ENCODE results near the gene MCM5. TPM values are rescaled to one million over a fixed set of nuclear protein-coding genes. Genes with fewer than 3 reads are reported as not detected.
"Not testable (repeated sequence)": the region's sequence is repeated elsewhere in the genome, so short reads cannot be mapped to it uniquely, and the experiment has no call there.

Gene MCM5
- polyA plus RNA-seq, 3 donors, result 23.4 to 39.8 (median 25.5) TPM

- Mint-ChIP-seq H3K27ac (no peak overlapping the region), H3K9me3 (peaks cover 6 to 15% (median 12%) of the 10 kb centered on the region in 7 donors), H3K4me3 (no peak overlapping the region), H3K27me3 (ENCODE audit: low read depth in 3 of 3) (peaks cover 14 to 19% (median 14%) of the 10 kb centered on the region in 3 donors), H3K36me3 (peaks cover 0 to 8% of the 10 kb centered on the region in 2 donors), H3K4me1 (peaks cover 2% of the 10 kb centered on the region)
- Histone ChIP-seq H3K9ac (ENCODE audit: insufficient read depth, low read length, poor library complexity, severe bottlenecking) (no peak overlapping the region), H3K27me3 (ENCODE audit: control insufficient read depth in 2 of 2, insufficient read depth in 2 of 2, low read length in 2 of 2) (no peaks in the 10 kb centered on the region), H3K4me3 (replicated peaks in 1 of 3; ENCODE audit: low read depth in 2 of 3, low read length in 3 of 3) (no peak overlapping the region), H3K36me3 (replicated peaks in 1 of 2; ENCODE audit: control insufficient read depth in 1 of 2, insufficient read depth in 2 of 2, low read length in 2 of 2) (no peaks in the 10 kb centered on the region), H3K4me1 (ENCODE audit: control insufficient read depth in 1 of 2, insufficient read depth in 2 of 2, low read length in 2 of 2) (no peaks in the 10 kb centered on the region), H2AFZ (ENCODE audit: insufficient read depth, low read depth, low read length, poor library complexity, severe bottlenecking) (no peak overlapping the region), H4K20me1 (ENCODE audit: insufficient read depth, low read length) (no peaks in the 10 kb centered on the region), H3K4me2 (replicated peaks; ENCODE audit: extremely low read depth, low read length, poor library complexity, severe bottlenecking) (no peak overlapping the region), H3K27ac (ENCODE audit: low read depth in 1 of 2, low read length in 2 of 2) (no peak overlapping the region), H3K9me3 (replicated peaks in 1 of 2; ENCODE audit: control insufficient read depth in 1 of 2, insufficient read depth in 1 of 2, low read length in 2 of 2) (peaks cover 0 to 14% of the 10 kb centered on the region in 2 donors), H3K79me2 (ENCODE audit: insufficient read depth, low read length) (no peaks in the 10 kb centered on the region)
- intact Hi-C loops (cut with micrococcal nuclease), result no loop called here
- 100% methylated on average over 4 of the region's 6 CpGs for WGBS (ENCODE audit: insufficient coverage)
- TF ChIP-seq, protein P1, sequence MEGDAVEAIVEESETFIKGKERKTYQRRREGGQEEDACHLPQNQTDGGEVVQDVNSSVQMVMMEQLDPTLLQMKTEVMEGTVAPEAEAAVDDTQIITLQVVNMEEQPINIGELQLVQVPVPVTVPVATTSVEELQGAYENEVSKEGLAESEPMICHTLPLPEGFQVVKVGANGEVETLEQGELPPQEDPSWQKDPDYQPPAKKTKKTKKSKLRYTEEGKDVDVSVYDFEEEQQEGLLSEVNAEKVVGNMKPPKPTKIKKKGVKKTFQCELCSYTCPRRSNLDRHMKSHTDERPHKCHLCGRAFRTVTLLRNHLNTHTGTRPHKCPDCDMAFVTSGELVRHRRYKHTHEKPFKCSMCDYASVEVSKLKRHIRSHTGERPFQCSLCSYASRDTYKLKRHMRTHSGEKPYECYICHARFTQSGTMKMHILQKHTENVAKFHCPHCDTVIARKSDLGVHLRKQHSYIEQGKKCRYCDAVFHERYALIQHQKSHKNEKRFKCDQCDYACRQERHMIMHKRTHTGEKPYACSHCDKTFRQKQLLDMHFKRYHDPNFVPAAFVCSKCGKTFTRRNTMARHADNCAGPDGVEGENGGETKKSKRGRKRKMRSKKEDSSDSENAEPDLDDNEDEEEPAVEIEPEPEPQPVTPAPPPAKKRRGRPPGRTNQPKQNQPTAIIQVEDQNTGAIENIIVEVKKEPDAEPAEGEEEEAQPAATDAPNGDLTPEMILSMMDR (IDR thresholded peaks at IDR 0.05), result no peak
- DNase-seq, result no peak
Measured at GRCh38 chr22:35470903-35471321, 71.0 kb downstream of the MCM5 start.

DNA sequence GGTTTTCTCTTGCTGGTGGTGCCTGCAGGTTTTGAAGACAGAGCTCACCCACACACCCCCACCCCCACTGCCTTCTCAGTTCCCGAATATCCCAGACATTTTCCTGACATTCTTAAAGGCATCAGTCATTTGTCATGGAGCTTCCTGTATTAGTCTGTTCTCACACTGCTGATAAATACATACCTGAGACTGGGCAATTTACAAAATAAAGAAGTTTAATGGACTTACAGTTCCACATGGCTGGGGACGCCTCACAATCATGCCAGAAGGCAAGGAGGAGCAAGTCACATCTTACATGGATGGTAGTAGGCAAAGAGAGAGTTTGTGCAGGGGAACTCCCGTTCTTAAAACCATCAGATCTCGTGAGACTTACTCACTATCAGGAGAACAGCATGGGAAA, 71.6 kb downstream of the MCM5 start:
- H3K4me3 Mint-ChIP-seq; H3K27ac Mint-ChIP-seq; H3K79me2 ChIP-seq (ENCODE audit: insufficient read depth, low read length); H3K27ac ChIP-seq (ENCODE audit: low read depth in 1 of 2, low read length in 2 of 2); H3K9ac ChIP-seq (ENCODE audit: insufficient read depth, low read length, poor library complexity, severe bottlenecking); H3K27me3 ChIP-seq (ENCODE audit: control insufficient read depth in 2 of 2, insufficient read depth in 2 of 2, low read length in 2 of 2); H3K4me1 Mint-ChIP-seq; intact Hi-C loops (cut with micrococcal nuclease); H3K4me2 ChIP-seq (replicated peaks; ENCODE audit: extremely low read depth, low read length, poor library complexity, severe bottlenecking); H3K4me1 ChIP-seq (ENCODE audit: control insufficient read depth in 1 of 2, insufficient read depth in 2 of 2, low read length in 2 of 2); H4K20me1 ChIP-seq (ENCODE audit: insufficient read depth, low read length); H3K36me3 ChIP-seq (replicated peaks in 1 of 2; ENCODE audit: control insufficient read depth in 1 of 2, insufficient read depth in 2 of 2, low read length in 2 of 2); H3K4me3 ChIP-seq (replicated peaks in 1 of 3; ENCODE audit: low read depth in 2 of 3, low read length in 3 of 3); DNase-seq; H3K36me3 Mint-ChIP-seq; H2AFZ ChIP-seq (ENCODE audit: insufficient read depth, low read depth, low read length, poor library complexity, severe bottlenecking): not testable (repeated sequence)
- WGBS (ENCODE audit: insufficient coverage), result no CpG with 5 or more reads among the region's 4 CpGs
- Mint-ChIP-seq H3K9me3 (peaks cover 6 to 15% (median 12%) of the 10 kb centered on the region in 7 donors), H3K27me3 (ENCODE audit: low read depth in 3 of 3) (peaks cover 13 to 24% (median 17%) of the 10 kb centered on the region in 3 donors)
- H3K9me3 ChIP-seq (replicated peaks in 1 of 2; ENCODE audit: control insufficient read depth in 1 of 2, insufficient read depth in 1 of 2, low read length in 2 of 2), result peaks cover 0 to 14% of the 10 kb centered on the region in 2 donors
